Stimulated activated CD4-positive, alpha-beta T cell treated with anti-CD3 and anti-CD28 coated beads, Interleukin-4, amount 100 ng/mL, for 24 hours (primary cell): Measurements from ENCODE around the gene RUSF1.
A peak's percentile ranks its signal among the peaks of the same experiment; 100 is the strongest.
"Not testable (repeated sequence)": the region's sequence is repeated elsewhere in the genome, so short reads cannot be mapped to it uniquely, and the experiment has no call there.

Experiments used
- DNase-seq: peaks from one replicate; pipeline ENCODE4 v3.0.0-alpha.2; 2020

Gene RUSF1

DNA sequence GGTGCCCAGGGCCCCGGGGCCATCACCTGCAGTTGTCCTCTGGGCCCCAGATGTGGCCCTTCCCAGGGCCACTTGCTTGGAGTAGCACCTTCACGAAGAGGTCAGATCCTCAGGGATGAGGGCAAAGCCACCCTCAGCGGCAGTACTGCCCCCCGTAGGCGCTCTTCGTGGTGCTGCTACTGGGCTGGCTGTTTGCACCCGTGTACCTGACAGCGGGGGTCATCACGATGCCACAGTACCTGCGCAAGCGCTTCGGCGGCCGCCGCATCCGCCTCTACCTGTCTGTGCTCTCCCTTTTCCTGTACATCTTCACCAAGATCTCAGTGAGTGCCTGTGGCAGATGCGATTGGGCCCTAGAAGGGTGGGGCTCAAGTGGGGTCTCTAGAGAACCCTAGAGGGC is 22.6 kb downstream of the RUSF1 start:
- DNase-seq, result no peak

GRCh38 chr16:31484491-31485171 is 23.6 kb downstream of the RUSF1 start:
- DNase-seq, result no peak

- not testable (repeated sequence) for DNase-seq
These were observed 24.1 kb downstream of the RUSF1 start for GRCh38 chr16:31484048-31484447.

- no peak for DNase-seq
These were observed 25.1 kb downstream of the RUSF1 start, which contains the start of gene SLC5A2 for GRCh38 chr16:31483081-31483480. Gene SLC5A2 (plus strand): TSS chr16:31483123. CDS start chr16:31483137, 14 bp downstream.

- DNase-seq, result no peak
These were observed 27.2 kb downstream of the RUSF1 start for GRCh38 chr16:31480851-31481536.

DNA sequence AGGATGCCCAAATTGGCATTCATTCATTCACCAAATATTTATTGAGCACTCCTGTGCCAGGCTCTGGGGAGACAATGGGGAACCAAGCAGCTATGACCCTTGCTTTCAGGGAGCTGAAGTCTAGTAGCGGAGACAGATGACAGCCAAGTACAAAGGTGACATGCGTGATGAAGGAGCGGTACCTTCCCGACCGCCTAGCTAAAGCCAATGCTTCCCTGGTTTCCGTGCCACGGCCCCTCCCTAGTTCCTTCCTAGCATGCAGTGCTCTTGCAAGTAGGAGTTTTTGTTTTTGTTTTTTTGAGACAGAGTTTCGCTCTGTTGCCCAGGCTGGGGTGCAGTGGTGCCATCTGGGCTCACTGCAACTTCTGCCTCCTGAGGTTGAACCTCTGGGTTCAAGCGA is 28.4 kb downstream of the RUSF1 start:
- DNase-seq, result no peak

DNA sequence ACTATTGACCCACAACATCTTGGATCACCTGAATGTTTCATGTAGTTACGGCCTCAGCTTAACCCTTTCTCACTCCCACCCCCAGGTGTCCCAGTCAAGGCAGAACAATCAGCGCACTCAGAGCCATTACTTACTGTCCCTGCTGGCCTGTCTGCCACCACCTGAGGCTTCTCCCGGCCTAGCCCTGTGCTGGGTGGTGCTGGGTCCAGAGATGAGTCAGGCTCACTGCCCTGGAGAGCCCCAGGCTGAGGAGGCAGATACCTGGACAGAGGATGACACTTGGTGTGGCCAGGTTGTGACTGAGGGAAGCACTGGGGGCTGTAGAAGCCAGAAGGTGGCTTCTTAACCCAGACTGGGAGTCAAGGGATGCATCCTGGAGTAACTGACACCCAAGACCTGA is 29.2 kb downstream of the RUSF1 start:
- no peak for DNase-seq

GRCh38 chr16:31477220-31478216 is 30.7 kb downstream of the RUSF1 start:
- peak; percentile 34 for DNase-seq

DNA sequence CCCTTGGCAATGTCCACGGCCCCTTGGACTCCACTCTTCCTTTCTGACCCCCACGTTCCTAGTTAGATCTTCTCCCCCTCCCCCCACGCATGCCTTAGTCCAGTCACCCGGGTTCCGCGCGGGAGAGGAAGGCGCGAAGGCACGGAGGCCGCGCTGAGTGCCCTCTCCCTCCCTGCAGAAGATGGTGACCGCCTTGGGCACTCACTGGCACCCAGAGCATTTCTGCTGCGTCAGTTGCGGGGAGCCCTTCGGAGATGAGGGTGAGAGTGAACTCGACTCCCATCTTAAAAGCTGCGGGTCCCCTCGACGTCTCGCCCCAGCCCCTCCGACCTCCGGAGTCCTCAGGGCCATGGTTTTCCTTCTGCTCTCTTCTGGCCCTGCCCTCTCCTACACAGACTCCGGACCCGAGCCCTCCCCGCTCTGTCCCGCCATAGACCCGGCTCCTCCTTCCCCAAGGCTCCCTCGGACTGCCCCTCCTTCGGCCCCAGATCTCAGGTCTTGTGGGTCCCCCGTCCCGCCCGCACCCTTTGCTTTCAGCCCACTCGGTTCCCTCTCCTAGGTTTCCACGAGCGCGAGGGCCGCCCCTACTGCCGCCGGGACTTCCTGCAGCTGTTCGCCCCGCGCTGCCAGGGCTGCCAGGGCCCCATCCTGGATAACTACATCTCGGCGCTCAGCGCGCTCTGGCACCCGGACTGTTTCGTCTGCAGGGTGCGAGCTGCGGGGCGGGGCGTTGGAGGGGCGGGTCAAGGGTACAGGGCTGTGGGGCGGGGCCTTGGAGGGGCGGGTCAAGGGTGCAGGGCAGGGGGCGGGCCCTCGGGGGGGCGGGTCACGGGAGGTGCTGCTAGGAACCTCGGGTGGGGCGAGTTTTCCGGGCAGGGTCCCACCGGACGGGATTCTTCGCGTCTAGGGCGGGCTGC is 31.6 kb downstream of the RUSF1 start:
- peak; percentile 88 for DNase-seq

DNA sequence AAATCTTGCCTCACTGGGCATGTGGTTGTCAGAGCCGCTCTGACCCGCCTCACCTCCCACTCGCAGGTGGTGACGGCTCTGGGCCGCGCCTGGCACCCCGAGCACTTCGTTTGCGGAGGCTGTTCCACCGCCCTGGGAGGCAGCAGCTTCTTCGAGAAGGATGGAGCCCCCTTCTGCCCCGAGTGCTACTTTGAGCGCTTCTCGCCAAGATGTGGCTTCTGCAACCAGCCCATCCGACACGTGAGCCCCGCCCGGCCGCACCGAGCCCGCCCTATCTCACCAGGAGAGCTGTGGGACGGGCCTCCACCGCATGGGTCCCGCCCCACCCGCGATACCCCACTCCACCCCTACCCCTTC is 32.3 kb downstream of the RUSF1 start:
- DNase-seq, result no peak

DNA sequence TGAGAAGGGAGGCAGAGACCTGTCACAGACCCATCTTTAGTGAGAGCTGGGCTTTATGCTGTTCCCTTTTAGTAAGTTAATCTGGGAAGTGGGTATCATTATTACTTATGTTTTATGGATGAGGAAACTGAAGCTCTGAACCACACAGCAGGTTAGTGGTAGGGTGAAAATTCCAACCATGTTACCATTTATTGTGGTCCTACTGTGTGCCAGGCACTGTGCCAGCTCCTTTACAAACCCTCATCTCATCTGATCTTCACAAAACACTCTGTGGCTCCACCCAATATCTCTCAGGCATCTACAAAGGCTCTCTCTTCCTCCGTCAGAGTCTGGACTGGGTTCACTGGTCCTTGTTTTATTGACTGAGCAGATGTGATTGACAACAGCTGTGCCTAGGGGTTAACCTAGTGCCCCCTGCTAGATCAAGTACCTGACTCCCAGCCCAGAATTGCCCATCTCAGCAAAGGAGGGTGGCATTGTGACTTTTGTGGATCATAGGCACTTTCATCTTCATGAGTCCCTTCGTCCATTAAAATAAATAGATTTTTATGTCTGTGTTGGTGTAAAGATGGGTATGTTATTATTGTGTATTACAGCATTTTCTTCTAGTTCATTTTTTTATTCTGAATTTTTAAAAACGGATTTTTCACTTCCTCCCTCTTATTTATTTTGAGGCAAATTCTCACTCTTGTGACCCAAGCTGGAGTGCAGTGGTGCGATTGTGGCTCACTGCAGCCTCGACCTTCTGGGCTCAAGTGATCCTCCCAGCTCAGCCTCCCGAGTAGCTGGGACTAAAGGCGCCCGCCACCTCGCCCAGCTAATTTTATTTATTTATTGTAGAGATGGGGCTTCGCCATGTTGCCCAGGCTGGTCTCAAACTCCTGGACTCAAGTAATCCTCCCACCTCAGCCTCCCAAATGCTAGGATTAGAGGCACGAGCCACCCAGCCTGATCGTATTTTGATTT is 33.1 kb downstream of the RUSF1 start:
- no peak for DNase-seq

GRCh38 chr16:31474173-31474714 is 33.9 kb downstream of the RUSF1 start:
- DNase-seq, result no peak

GRCh38 chr16:31473264-31473984 is 34.8 kb downstream of the RUSF1 start:
- DNase-seq, result no peak

DNA sequence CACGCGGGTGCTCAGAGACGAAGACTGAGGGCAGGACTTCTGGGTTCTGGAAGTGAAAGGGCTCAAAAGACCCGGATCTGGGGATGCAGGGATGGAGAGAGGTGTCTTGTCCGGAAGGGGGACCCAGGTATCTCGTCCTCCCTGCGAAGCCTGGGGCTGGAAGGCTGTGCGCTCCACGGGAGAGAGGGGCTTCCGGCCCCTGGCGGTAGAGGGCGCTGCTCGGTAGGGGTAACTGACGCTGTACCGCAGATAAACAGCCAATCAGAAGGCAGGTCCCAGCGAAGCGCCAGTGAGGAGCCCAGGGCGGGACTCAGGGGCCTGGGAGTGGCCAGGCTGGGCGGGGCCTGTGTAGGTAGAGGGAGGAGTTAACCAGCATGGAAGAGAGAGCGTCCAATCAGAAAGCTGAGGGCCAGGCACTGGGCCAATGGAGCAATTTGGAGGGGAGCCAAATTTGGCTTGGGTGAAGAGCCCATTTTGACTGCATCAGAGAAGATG is 35.4 kb downstream of the RUSF1 start:
- DNase-seq, result peak; percentile 28

DNA sequence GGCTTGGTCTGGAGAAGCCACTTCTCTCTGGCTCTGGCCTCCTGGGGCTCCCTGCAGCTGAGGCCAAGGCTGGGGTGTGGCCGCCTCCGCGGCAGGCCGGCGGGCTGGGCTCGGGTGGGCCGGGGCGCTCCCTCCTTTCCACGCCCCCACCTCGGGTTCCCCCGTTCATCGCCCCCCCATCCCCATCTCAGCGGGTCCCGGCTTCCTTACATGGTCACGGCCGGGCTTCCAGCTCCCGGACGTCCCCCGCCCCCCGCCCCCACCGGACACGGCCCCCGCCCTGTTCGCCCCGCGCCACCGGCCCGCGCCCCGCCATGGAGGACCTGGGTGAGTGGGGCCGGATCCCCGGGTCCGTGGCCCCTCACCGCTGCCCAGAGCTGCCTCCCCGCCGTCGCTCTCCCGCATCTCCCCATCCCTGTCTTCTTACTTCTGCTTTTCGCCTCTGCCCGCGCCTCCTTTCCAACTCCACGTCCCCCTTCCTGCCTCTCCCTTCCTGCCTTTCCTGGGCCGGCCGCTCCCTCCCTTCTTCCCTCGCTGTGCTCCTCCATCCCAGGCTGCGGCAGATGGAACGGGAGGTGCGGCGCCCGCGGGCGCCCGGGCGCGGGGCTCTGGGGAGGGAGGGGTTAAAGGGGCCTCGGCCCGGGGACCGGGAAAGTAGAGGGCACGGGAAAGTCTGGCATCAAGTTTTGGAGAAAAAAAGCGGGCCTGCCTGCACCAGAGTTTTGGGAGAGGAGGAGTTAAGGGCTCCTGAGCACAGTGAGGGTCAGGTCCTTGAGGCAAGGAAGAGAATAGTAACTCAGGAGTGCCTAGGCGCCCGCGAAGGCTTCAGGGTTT is 36.1 kb downstream of the RUSF1 start, which contains the start of gene TGFB1I1:
TGFB1I1 (plus strand) TSS at position 278 of the 834 bp plus-strand sequence; CDS start at position 315, 37 bp downstream.
- no peak for DNase-seq

GRCh38 chr16:31471241-31471874 is 36.8 kb downstream of the RUSF1 start:
- DNase-seq, result no peak

GRCh38 chr16:31470615-31471014 is 37.6 kb downstream of the RUSF1 start:
- no peak for DNase-seq

GRCh38 chr16:31467858-31468257 is 40.3 kb downstream of the RUSF1 start:
- no peak for DNase-seq
